PC-3 (cell line): ENCODE data around the gene GSTO1.

Experiments used
- EZH2 ChIP-seq: fragments of 300-600 bp; sonication (generic); IDR thresholded peaks from one replicate; pipeline ENCODE4 v1.6.1; 2017; ENCODE audit warnings: antibody characterized with exemption, mild to moderate bottlenecking, low read length; ENCODE audit not compliant: unreplicated experiment
- EZH2phosphoT487 ChIP-seq: fragments of 300-600 bp; sonication (generic); IDR thresholded peaks from 2 replicates; pipeline ENCODE4 v1.6.1; 2018; ENCODE audit warnings: mild to moderate bottlenecking, antibody characterized with exemption, low read length, borderline replicate concordance
- TF ChIP-seq, protein P1 (sequence below): fragments of 300-600 bp; sonication (generic); conservative IDR thresholded peaks from 2 replicates; pipeline ENCODE4 v1.5.1; 2017; ENCODE audit warnings: antibody characterized with exemption, low read depth, mild to moderate bottlenecking, low read length

DNA sequence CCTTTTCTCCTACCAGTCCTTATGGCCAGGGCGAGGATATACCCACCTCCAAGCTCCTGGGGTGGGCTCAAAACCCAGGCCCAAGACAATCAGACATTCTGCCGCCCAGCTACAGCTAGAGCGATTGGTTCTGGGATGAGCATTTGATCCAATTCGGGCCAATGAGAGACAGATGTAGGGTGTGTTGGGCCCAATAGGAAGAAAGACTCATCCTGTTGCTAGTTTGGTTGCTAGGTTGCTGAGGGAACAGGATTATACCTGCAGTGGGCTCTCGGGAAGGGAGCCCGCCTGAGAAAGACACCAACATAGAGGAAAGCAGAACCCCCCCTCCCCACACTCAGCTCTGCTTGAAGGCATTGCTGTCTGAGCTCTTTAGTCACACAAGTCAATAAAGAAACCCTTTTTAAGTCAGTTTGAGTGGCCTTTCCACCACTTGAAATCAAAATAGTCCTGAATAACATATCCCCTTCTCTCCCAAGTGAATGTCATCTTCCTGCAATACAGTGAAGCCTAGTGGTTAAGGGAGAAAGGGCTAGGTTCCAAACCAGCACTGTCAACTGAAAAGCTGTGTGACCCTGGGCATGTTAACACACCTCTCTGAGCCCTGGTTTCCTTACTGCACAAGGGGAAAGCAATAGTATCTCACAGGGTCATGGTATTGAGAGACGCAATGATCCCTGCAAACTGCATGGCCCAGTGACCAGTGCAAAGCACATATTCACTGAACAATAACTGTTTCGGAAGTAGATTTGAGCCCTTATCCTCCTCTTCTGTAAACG is 61.8 kb downstream of the GSTO1 start:
- TF ChIP-seq, protein P1, sequence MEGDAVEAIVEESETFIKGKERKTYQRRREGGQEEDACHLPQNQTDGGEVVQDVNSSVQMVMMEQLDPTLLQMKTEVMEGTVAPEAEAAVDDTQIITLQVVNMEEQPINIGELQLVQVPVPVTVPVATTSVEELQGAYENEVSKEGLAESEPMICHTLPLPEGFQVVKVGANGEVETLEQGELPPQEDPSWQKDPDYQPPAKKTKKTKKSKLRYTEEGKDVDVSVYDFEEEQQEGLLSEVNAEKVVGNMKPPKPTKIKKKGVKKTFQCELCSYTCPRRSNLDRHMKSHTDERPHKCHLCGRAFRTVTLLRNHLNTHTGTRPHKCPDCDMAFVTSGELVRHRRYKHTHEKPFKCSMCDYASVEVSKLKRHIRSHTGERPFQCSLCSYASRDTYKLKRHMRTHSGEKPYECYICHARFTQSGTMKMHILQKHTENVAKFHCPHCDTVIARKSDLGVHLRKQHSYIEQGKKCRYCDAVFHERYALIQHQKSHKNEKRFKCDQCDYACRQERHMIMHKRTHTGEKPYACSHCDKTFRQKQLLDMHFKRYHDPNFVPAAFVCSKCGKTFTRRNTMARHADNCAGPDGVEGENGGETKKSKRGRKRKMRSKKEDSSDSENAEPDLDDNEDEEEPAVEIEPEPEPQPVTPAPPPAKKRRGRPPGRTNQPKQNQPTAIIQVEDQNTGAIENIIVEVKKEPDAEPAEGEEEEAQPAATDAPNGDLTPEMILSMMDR: no peak
- TF ChIP-seq EZH2 (no peak), EZH2phosphoT487 (no peak)
